Chondrocyte (in vitro differentiated cells): ENCODE results near the gene CNNM3. TPM values are rescaled to one million over a fixed set of nuclear protein-coding genes. Genes with fewer than 3 reads are reported as not detected.

Experiments used
- DNase-seq: peaks from one replicate; pipeline ENCODE4 v3.0.0; 2021; ENCODE audit warnings: mixed read lengths, low spot score
- H3K27ac Mint-ChIP-seq: one replicate; pipeline ENCODE4 v1.8.0; 2021; ENCODE audit warnings: mild to moderate bottlenecking, moderate library complexity, mixed read lengths; ENCODE audit not compliant: unreplicated experiment
- H3K27me3 Mint-ChIP-seq: 2 replicates; pipeline ENCODE4 v1.8.0; 2021; ENCODE audit warnings: low read depth, mixed read lengths
- H3K36me3 Mint-ChIP-seq: 2 replicates; pipeline ENCODE4 v1.8.0; 2021; ENCODE audit warnings: low read depth, mixed read lengths
- H3K4me1 Mint-ChIP-seq: 2 replicates; pipeline ENCODE4 v1.8.0; 2021; ENCODE audit warnings: low read depth, mild to moderate bottlenecking, mixed read lengths
- H3K4me3 Mint-ChIP-seq: one replicate; pipeline ENCODE4 v1.8.0; 2021; ENCODE audit warnings: mild to moderate bottlenecking, moderate library complexity, mixed read lengths; ENCODE audit not compliant: unreplicated experiment
- H3K9me3 Mint-ChIP-seq: 2 replicates; pipeline ENCODE4 v1.8.0; 2021; ENCODE audit warnings: low read depth, mixed read lengths
- total RNA-seq: library from RNA; stranded (reverse); gene quantifications from 3 replicates; pipeline ENCODE4 v1.2.1, GENCODE V29; 2021
- TF ChIP-seq, protein P1 (sequence below): fragments of 200-600 bp; sonication (generic); IDR thresholded peaks from 2 replicates; pipeline ENCODE4 v1.5.0; 2021; ENCODE audit warnings: antibody characterized with exemption, mild to moderate bottlenecking, moderate library complexity

Gene CNNM3
- total RNA-seq, 1 donor from 2014 or later = 10.4 TPM

DNA sequence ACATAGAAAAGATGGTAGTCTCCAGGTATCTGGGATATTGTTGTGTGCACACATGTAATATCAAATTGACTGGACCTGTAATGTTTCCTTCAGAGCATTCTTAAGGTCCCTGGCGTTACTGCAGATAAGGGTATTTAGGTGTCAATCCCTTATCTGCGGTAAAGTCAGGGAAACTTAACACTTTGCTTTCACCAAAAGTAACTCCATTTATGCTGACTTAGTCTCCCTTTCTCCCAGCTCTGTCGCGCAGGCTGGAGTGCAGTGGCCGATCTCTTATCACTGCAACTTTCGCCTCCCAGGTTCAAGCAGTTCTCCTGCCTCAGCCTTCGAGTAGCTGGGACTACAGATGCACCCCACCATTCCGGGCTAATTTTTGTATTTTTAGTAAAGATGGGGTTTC lies 1.8 kb downstream of the CNNM3 start:
- peaks cover 22% of the 10 kb centered on the region for H3K4me1 Mint-ChIP-seq
- no peaks in the 10 kb centered on the region for H3K36me3 Mint-ChIP-seq
- no peaks in the 10 kb centered on the region for H3K27me3 Mint-ChIP-seq
- no peak overlapping the region for H3K27ac Mint-ChIP-seq
- peak overlapping the region; percentile 70 for H3K4me3 Mint-ChIP-seq
- TF ChIP-seq, protein P1, sequence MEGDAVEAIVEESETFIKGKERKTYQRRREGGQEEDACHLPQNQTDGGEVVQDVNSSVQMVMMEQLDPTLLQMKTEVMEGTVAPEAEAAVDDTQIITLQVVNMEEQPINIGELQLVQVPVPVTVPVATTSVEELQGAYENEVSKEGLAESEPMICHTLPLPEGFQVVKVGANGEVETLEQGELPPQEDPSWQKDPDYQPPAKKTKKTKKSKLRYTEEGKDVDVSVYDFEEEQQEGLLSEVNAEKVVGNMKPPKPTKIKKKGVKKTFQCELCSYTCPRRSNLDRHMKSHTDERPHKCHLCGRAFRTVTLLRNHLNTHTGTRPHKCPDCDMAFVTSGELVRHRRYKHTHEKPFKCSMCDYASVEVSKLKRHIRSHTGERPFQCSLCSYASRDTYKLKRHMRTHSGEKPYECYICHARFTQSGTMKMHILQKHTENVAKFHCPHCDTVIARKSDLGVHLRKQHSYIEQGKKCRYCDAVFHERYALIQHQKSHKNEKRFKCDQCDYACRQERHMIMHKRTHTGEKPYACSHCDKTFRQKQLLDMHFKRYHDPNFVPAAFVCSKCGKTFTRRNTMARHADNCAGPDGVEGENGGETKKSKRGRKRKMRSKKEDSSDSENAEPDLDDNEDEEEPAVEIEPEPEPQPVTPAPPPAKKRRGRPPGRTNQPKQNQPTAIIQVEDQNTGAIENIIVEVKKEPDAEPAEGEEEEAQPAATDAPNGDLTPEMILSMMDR = no peak
- no peaks in the 10 kb centered on the region for H3K9me3 Mint-ChIP-seq
- DNase-seq = no peak

DNA sequence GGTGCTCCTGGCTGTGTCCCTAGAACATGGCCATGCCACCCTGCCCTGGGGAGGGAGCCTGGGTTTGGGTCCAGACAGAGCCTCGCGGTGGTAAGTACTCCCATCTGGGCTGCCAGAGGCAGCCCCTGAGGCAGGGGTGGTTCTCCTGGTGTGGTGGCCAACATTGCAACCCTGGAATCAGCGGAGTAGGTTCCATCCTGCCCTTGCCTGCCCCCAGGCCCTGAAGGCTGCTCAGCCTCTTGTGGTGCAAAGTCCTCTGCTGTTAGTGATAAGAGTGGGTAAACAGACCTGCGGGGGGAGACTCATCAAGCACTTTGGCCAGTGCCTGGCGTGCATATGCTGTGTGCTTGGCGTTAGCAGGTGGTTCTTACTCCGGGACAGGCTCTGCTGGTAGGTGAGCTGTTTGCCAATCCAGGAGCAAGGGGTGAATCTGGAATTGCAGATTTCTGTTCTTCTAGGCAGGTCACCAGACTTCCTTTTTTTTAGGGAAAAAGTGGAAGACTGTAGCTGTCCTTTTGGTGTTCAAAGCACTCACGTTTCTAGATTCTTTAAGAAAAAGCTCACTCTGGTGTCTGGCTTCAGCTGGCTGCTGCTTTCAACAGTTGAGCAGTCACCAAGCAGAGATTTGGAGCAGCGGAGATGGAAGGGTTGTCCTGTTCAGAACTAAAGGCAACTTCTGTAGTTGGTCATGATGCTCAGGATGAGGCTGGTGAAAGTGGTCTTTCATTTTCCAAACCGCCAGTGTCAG lies 3.2 kb downstream of the CNNM3 start:
- no peaks in the 10 kb centered on the region for H3K27me3 Mint-ChIP-seq
- peaks cover 32% of the 10 kb centered on the region for H3K4me1 Mint-ChIP-seq
- H3K9me3 Mint-ChIP-seq = no peaks in the 10 kb centered on the region
- H3K4me3 Mint-ChIP-seq = no peak overlapping the region
- TF ChIP-seq, protein P1 = no peak
- H3K36me3 Mint-ChIP-seq = no peaks in the 10 kb centered on the region
- H3K27ac Mint-ChIP-seq = no peak overlapping the region
- DNase-seq = no peak

DNA sequence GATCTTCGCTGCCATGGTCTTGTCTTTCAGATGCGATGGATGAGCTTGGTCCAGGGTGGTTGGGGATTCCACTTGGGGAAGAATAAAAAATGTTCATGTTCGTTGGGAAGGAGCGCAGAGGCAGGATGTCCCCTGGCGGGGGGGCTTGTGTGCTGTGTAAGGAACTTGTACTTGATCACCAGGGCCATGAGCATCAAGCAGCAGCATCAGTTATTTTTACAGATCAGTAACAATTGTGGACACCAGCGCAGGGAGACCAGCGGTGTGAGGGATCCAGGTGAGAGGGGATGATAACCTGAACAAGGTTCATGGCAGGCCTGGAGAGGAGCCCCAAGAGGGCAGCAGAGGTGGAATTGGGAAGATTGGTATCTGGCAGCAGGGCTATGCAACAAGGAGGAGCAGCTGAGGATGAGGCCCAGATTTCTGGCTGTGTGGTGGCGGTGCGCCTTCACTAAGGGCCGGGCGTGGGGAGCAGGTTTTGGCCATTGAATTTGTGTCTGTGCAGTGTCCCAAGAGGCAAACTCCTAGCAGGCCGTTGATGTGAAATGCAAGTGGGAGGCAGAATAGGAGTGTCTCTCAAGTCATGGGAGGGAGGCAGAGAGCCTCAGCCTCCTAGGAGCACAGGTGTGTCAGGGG lies 3.9 kb downstream of the CNNM3 start:
- H3K4me3 Mint-ChIP-seq = no peak overlapping the region
- no peaks in the 10 kb centered on the region for H3K36me3 Mint-ChIP-seq
- TF ChIP-seq, protein P1 = no peak
- no peak for DNase-seq
- H3K27ac Mint-ChIP-seq = no peak overlapping the region
- no peaks in the 10 kb centered on the region for H3K27me3 Mint-ChIP-seq
- no peaks in the 10 kb centered on the region for H3K9me3 Mint-ChIP-seq
- peaks cover 31% of the 10 kb centered on the region for H3K4me1 Mint-ChIP-seq

DNA sequence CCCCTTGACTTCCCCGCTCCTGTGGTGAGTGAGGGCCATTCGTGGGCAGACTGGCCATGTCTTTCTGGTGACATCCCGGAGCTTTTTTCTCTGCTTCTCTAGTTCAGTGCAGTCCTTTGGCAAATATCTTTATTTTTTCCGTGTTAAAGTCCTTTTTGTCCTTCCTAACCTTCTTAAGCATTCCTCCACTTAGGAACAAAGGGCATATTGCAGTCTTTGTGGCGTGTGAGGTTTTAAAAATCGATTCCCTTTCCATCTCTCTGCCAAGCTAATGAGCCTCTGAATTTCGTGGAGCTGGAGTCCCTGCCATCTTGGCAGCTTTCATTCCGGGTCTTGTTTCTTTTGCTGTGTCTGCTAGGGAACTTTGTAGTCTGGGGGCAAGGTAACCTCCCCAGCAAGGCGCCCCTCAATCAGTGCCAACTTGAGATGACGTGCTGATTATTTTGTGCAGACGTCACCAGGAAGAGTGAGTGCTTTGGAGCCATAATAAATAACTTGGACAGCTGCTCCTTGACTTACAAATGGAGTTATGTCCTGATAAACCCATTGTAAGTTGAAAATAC lies 5.1 kb downstream of the CNNM3 start:
- TF ChIP-seq, protein P1 = no peak
- no peak overlapping the region for H3K27ac Mint-ChIP-seq
- H3K27me3 Mint-ChIP-seq = no peaks in the 10 kb centered on the region
- DNase-seq = no peak
- H3K4me1 Mint-ChIP-seq = peaks cover 24% of the 10 kb centered on the region
- H3K4me3 Mint-ChIP-seq = no peak overlapping the region
- no peaks in the 10 kb centered on the region for H3K9me3 Mint-ChIP-seq
- H3K36me3 Mint-ChIP-seq = no peaks in the 10 kb centered on the region

DNA sequence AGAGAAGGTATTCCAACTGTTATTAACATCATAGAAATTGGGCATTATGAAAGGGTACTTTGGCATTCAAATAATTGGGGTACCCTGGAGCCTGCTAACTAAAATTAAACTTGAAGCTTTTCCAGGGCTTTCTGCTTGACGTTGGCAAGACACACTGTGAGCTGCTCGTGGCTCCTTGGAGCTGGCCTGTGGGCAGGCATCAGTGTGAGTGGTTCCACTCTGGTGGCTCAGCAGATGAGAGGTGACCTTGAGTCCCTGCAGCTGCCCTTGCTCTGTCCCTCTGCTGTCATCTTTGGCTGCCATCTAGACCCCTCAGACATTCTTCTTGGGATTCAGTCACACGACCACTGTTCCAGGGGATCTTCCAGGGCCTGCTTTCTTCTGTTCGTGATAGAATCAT lies 6.7 kb downstream of the CNNM3 start:
- Mint-ChIP-seq H3K4me1 (peaks cover 16% of the 10 kb centered on the region), H3K27ac (no peak overlapping the region), H3K36me3 (no peaks in the 10 kb centered on the region), H3K4me3 (no peak overlapping the region), H3K27me3 (no peaks in the 10 kb centered on the region), H3K9me3 (no peaks in the 10 kb centered on the region)
- DNase-seq = no peak
- TF ChIP-seq, protein P1 = no peak
